ENCODE data around the gene SLC41A2. TPM values are rescaled to one million over a fixed set of nuclear protein-coding genes. Genes with fewer than 3 reads are reported as not detected.

The SLC41A2 gene
- total and polyA plus RNA-seq, 10 of the 15 experiments (the other 5 are each of a cell fraction or from before 2014, with no cell fraction given) = 3.5 to 19.0 (median 11.3) TPM

GRCh38 chr12:104974626-104975290, 16.7 kb upstream of the SLC41A2 start (continued):
- peak; percentile 78 to 79; a peak in 3 of 4 replicates for TF ChIP-seq CEBPB (IDR thresholded peaks at IDR 0.05; ENCODE audit: borderline replicate concordance in 1 of 2, low read depth in 2 of 2, low read length in 2 of 2)
- no peak for TF ChIP-seq CHD1 (IDR thresholded peaks at IDR 0.05; ENCODE audit: low read depth, low read length)
- peak; percentile 84; the same call in 1 of the 2 replicates for TF ChIP-seq BMI1 (IDR thresholded peaks at IDR 0.05; ENCODE audit: borderline replicate concordance)
- TF ChIP-seq POLR2A (IDR thresholded peaks at IDR 0.05; ENCODE audit: low read depth, low read length) = no peak
- TF ChIP-seq ATF7 (IDR thresholded peaks at IDR 0.05; ENCODE audit: low read depth) = peak; percentile 91
- peak; percentile 85 for TF ChIP-seq RUNX3 (IDR thresholded peaks at IDR 0.05; ENCODE audit: low read length)
- TF ChIP-seq HDAC6 (IDR thresholded peaks at IDR 0.05; ENCODE audit: unreplicated experiment) = no peak
- TF ChIP-seq RFX5 (IDR thresholded peaks at IDR 0.05; ENCODE audit: low read depth, low read length) = no peak
- TF ChIP-seq, protein P1, sequence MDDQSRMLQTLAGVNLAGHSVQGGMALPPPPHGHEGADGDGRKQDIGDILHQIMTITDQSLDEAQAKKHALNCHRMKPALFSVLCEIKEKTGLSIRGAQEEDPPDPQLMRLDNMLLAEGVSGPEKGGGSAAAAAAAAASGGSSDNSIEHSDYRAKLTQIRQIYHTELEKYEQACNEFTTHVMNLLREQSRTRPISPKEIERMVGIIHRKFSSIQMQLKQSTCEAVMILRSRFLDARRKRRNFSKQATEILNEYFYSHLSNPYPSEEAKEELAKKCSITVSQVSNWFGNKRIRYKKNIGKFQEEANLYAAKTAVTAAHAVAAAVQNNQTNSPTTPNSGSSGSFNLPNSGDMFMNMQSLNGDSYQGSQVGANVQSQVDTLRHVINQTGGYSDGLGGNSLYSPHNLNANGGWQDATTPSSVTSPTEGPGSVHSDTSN (IDR thresholded peaks at IDR 0.05; ENCODE audit: insufficient replicate concordance, low read depth, low read length) = peak; percentile 71
- peak in 1 of 2 experiments; percentile 100; a peak in 2 of 4 replicates for TF ChIP-seq ETV6 (conservative IDR thresholded peaks at IDR 0.05 in 1 of 2, IDR thresholded peaks at IDR 0.05 in 1 of 2; ENCODE audit: borderline replicate concordance in 1 of 2, low read depth in 1 of 2)
- no peak for TF ChIP-seq ZZZ3 (IDR thresholded peaks at IDR 0.05; ENCODE audit: control insufficient read depth, insufficient read length, low read depth)
- TF ChIP-seq BHLHE40 (IDR thresholded peaks at IDR 0.05; ENCODE audit: borderline replicate concordance in 1 of 2, low read depth in 2 of 2, low read length in 1 of 2) = peak; percentile 66 to 69; a peak in 3 of 4 replicates
- peak; percentile 77 for TF ChIP-seq YY1 (IDR thresholded peaks at IDR 0.05; ENCODE audit: low read depth, low read length)
- TF ChIP-seq ZNF384 (IDR thresholded peaks at IDR 0.05; ENCODE audit: borderline replicate concordance, low read depth, low read length) = peak; percentile 77
- 0 out of 3 replicates have a peak, but pooled peaks have one; percentile 49 for TF ChIP-seq POU2F2 (IDR thresholded peaks at IDR 0.05; ENCODE audit: borderline replicate concordance, low read depth, low read length)
- TF ChIP-seq TAF1 (IDR thresholded peaks at IDR 0.05; ENCODE audit: borderline replicate concordance, low read depth, low read length) = 0 out of 2 replicates have a peak, but pooled peaks have one; percentile 27
- no peak for TF ChIP-seq FOXK2 (IDR thresholded peaks at IDR 0.05)
- TF ChIP-seq TARDBP (IDR thresholded peaks at IDR 0.05; ENCODE audit: borderline replicate concordance) = no peak
- TF ChIP-seq, protein P2, sequence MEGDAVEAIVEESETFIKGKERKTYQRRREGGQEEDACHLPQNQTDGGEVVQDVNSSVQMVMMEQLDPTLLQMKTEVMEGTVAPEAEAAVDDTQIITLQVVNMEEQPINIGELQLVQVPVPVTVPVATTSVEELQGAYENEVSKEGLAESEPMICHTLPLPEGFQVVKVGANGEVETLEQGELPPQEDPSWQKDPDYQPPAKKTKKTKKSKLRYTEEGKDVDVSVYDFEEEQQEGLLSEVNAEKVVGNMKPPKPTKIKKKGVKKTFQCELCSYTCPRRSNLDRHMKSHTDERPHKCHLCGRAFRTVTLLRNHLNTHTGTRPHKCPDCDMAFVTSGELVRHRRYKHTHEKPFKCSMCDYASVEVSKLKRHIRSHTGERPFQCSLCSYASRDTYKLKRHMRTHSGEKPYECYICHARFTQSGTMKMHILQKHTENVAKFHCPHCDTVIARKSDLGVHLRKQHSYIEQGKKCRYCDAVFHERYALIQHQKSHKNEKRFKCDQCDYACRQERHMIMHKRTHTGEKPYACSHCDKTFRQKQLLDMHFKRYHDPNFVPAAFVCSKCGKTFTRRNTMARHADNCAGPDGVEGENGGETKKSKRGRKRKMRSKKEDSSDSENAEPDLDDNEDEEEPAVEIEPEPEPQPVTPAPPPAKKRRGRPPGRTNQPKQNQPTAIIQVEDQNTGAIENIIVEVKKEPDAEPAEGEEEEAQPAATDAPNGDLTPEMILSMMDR (IDR thresholded peaks at IDR 0.05 in 2 of 3, conservative IDR thresholded peaks at IDR 0.05 in 1 of 3; ENCODE audit: control insufficient read depth in 2 of 3, extremely low read depth in 1 of 3, insufficient read depth in 1 of 3, low read depth in 3 of 3, low read length in 3 of 3) = no peak
- TF ChIP-seq SMARCA5 (IDR thresholded peaks at IDR 0.05) = no peak
- TF ChIP-seq, protein P3, sequence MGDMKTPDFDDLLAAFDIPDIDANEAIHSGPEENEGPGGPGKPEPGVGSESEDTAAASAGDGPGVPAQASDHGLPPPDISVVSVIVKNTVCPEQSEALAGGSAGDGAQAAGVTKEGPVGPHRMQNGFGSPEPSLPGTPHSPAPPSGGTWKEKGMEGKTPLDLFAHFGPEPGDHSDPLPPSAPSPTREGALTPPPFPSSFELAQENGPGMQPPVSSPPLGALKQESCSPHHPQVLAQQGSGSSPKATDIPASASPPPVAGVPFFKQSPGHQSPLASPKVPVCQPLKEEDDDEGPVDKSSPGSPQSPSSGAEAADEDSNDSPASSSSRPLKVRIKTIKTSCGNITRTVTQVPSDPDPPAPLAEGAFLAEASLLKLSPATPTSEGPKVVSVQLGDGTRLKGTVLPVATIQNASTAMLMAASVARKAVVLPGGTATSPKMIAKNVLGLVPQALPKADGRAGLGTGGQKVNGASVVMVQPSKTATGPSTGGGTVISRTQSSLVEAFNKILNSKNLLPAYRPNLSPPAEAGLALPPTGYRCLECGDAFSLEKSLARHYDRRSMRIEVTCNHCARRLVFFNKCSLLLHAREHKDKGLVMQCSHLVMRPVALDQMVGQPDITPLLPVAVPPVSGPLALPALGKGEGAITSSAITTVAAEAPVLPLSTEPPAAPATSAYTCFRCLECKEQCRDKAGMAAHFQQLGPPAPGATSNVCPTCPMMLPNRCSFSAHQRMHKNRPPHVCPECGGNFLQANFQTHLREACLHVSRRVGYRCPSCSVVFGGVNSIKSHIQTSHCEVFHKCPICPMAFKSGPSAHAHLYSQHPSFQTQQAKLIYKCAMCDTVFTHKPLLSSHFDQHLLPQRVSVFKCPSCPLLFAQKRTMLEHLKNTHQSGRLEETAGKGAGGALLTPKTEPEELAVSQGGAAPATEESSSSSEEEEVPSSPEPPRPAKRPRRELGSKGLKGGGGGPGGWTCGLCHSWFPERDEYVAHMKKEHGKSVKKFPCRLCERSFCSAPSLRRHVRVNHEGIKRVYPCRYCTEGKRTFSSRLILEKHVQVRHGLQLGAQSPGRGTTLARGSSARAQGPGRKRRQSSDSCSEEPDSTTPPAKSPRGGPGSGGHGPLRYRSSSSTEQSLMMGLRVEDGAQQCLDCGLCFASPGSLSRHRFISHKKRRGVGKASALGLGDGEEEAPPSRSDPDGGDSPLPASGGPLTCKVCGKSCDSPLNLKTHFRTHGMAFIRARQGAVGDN (IDR thresholded peaks at IDR 0.05) = no peak
- TF ChIP-seq WRNIP1 (IDR thresholded peaks at IDR 0.05; ENCODE audit: borderline replicate concordance, low read depth, low read length) = no peak

All from GM12878 (cell line).